Retina (tissue), 1 donor: Measurements from ENCODE around the gene ATP5F1A.
"Not testable (repeated sequence)": the region's sequence is repeated elsewhere in the genome, so short reads cannot be mapped to it uniquely, and the experiment has no call there.

Source experiments
- DNase-seq: peaks from one replicate; pipeline ENCODE4 v3.0.0-alpha.2; 2016

ATP5F1A gene

DNA sequence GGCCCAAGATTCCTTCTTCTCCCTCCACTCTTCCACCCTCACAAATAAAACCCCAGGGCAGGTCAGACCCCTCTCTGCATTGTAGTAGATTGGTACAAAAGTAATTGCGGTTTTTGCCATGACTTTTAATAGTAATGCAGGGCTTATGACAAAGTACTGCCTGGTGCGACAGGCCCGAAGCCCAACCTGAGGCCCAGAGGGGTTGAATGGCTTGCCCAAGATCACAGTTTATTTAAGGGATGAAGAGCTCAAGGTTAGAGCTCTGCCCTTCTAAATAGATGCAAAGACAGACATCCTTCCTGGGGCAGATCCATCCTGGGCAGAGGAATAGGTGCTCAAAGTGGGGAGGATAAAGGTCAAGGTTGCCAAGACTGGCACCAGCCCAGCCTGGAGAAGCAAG is 25.1 kb downstream of the ATP5F1A start:
- DNase-seq: peak; percentile 11

DNA sequence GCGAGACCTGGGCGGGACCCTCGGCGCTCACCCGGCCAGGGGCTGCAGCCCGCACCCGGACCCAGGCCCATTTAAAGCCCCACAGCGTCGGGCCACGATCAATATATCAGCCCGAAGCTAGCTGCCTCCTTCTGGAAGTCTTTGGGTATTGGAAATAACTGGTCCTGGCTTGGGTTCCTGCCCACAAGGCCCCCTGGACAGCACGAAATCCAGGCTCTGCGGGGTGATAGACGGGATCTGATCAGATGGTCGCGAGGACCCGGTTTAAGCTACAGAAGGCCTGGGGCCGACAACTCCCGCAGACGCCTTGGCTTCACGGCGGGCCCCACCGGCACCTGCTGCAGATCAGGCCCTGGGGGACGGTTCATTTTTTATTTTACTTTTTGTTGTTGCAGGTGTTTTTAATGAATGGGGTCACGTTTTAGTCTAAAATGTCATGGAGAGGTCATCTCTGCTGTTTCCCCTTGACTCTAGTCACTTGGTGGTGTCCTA is 25.7 kb downstream of the ATP5F1A start:
- no peak for DNase-seq

- peak; percentile 84 for DNase-seq
These were observed 26.3 kb downstream of the ATP5F1A start, which contains the start of gene PSTPIP2 for GRCh38 chr18:46071653-46072375. TSS of gene PSTPIP2 (minus strand) at chr18:46072260. CDS start at chr18:46072188, 72 bp downstream.

- no peak for DNase-seq
These were observed 27.1 kb downstream of the ATP5F1A start for GRCh38 chr18:46070815-46071652.

DNA sequence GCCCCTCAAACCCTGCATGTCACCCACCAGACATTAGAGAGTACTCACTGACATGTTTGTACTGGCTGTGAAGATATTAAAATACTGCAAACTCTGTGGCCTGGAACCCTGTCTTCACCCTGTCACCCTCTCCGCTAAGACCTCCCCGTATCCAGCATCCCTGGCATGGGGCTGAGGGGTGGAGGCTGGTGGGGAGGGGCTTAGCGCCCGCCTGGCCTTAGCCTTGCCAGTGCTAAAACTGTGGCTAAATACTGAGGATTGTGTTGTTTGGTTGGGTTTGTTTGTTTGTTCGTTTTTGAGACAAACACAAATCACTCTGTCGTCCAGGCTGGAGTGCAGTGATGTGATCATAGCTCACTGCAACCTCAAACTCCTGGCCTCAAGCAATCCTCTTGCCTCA is 27.9 kb downstream of the ATP5F1A start:
- DNase-seq: no peak

DNA sequence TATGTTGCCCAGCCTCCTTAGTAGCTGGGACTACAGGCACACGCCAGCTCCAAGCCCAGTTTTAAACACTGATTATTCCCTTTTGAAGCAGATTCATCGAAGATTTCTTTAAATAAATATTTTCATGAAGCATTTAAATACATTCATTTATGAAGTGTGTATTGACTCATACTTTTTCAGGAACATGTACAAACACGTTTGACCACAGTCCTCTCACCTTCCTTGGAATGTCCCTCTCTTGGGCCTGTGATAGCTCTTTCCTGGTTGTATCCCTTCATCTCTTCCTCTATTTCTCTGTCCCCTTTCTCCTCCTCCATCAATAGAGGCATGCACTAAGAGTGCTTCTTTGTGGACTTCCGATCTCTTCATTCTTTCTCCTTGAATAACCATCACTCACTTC is 28.6 kb downstream of the ATP5F1A start:
- DNase-seq: no peak

DNA sequence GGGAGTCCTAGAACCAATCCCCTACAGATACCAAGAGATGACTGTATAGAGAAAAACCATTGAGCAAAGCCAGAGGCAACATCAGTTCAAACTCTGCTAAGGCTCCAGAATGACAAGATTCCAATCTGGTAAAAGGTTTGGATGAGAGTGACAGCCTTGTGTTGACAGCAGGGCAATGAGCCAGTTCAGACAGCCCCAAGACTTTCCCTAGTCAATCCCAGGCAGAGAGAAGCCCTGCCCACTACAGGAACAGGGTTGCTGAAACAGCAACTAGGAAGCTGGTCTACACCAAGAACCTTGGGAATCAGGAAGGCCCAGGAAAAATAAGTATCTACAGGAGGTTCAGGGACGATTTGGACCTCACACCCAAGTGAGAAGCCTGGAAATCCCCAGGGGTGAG is 29.3 kb downstream of the ATP5F1A start:
- no peak for DNase-seq

DNA sequence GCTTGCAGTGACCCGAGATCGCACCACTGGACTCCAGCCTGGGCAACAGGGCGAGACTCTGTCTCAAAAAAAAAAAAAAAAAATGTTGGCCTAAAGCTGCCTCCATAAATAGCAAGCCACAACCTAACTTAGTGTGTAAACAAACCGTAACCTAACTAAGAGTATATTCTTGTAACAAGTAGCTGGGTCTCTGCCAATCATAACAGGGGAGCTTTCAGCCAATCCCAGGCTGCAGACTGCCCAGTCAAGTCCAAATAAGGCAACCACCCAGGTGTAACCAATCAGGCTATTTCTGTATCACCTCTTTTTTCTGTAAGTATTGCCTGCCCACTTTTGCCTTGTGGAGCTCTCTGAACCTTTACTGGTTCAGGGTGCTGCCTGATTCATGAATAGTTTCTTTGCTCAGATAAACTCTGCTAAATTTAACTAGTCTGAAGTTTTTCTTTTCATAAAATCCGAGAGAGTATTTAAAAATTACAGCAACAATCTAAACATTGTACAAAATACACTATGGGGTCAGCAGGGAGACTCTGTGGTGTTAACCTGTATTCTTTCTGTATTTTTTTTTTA is 30.6 kb downstream of the ATP5F1A start:
- DNase-seq: no peak

- no peak for DNase-seq
These were observed 35.3 kb downstream of the ATP5F1A start for GRCh38 chr18:46062781-46063180.

- no peak for DNase-seq
These were observed 36.3 kb downstream of the ATP5F1A start for GRCh38 chr18:46061796-46062195.

- DNase-seq: no peak
These were observed 36.7 kb downstream of the ATP5F1A start for GRCh38 chr18:46061387-46061786.

DNA sequence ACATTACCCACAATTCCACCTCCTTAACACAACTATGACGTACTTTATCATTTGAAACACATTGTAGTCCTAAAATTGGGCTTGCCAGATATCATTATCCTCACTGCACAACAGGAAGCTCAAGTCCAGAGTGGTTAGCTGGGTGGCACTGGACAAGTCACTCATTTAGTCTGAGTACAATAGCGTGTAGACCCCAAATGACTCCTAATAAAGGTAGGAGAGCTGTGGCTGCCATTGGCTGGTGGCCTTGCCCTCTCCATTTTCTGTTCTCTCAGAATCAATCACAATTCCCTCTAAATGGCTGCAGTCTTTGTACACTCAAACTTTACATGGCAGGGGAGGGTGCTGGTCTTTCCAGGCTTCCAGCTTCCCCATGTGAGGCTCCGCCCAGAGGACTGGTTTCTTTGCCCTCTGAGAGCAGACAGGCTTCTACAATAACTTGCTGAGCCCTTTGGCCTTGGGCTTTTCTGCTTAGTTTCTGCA is 37.7 kb downstream of the ATP5F1A start:
- DNase-seq: no peak

- no peak for DNase-seq
These were observed 42.3 kb downstream of the ATP5F1A start for GRCh38 chr18:46055838-46056230.

DNA sequence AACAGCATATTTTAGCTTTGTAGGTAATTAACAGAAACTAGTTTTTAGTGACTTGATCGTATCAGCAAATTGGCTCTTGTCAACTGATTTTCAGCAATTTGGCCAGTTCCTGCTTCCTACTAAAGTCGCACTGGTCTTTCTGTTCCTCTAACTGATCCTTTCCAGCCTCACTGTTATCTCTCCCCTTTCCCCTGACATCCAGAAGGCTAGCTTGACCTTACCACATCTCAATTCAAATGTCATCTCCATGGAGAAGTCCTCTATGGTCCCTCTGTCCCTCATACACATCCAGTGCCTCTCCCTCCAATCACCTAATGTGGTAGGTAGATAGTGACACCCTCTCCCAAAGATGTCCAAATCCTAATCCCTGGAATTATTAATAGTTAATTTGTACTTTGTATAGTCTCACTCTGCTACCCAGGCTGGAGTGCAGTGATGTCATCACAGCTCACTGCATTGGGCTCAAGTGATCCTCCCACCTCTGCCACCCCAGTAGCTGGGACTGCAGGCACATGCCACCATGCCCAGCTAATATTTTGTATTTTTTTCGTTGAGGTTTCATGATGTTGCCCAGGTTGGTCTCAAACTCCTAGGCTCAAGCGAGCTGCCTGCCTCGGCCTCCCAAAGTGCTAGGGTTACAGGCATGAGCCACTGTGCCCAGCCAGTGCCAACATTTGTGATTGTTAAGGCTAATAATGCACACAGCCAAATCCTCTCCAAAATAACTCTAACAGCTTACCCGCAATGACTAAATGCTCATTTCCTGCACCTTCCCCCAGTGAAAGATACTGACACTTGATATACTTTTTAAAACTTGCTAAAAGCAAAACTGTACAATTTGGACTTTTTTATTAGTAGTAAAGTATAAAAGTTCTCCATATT is 42.9 kb downstream of the ATP5F1A start:
- no peak for DNase-seq

- no peak for DNase-seq
These were observed 44.6 kb downstream of the ATP5F1A start for GRCh38 chr18:46053368-46054095.

GRCh38 chr18:46051731-46052461 is 46.2 kb downstream of the ATP5F1A start:
- DNase-seq: no peak

GRCh38 chr18:46050268-46050667 is 47.8 kb downstream of the ATP5F1A start:
- DNase-seq: no peak

- no peak for DNase-seq
These were observed 49.5 kb downstream of the ATP5F1A start for GRCh38 chr18:46048641-46049040.

- not testable (repeated sequence) for DNase-seq
These were observed 50.7 kb downstream of the ATP5F1A start for GRCh38 chr18:46047369-46047768.

DNA sequence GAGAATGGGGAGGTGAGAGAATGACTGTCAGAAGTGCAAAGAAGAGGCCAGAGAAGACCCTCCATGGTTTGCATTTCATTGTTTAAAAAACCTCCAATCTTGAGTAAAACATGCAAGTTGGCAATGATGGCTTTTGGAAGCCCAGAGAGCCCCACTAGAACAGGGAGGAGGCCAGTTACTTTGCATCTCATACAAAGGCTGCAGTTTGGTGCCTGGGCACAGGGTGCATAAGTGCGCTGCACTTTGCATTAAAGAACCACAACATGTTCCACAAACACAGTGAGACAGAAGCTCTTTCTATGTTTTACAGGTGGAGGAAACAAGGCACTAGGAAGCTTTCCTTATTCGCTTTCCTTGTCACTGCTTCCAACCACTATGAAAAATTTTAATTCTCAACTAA is 51.4 kb downstream of the ATP5F1A start:
- DNase-seq: no peak

DNA sequence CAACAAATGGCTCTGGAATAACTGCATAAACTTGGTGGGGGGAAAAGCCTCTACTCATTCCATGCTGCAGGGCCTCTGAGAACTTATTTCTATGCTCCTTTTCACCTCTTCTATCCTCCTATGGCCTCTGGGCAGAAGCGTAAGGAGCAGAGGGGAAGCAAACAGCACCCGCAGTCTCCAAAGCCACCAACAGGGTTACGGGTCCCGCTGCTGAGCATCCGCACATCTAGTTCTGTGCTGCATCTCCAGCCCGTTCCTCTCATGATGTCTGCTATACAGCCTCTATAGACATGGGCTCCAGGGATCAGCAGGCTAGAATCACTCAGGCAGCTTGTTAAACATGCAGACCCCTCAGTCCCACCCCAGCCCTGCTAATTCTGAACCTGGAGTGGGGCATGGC is 52.0 kb downstream of the ATP5F1A start:
- no peak for DNase-seq
